Sigmoid colon (tissue), 7 donors: Measurements from ENCODE around the gene SHH. TPM values are rescaled to one million over a fixed set of nuclear protein-coding genes. Genes with fewer than 3 reads are reported as not detected.

Source experiments
- DNase-seq: peaks from one replicate; pipeline ENCODE4 v3.0.0-alpha.2; 2019
- H3K27ac ChIP-seq, 4 donors: fragments of 200-600 bp; sonication (generic); one replicate each; pipeline ENCODE4 v1.5.1; 2016 to 2019; ENCODE audit warnings: mild to moderate bottlenecking in 1 of 4
- H3K27me3 ChIP-seq, 3 donors: fragments of 200-600 bp; sonication (generic); one replicate each; pipeline ENCODE4 v1.5.1; 2019; ENCODE audit warnings: mild to moderate bottlenecking in 1 of 3
- H3K36me3 ChIP-seq, 4 donors: fragments of 200-600 bp; sonication (generic); one replicate each; pipeline ENCODE4 v1.5.1; 2016 to 2019
- H3K4me1 ChIP-seq, 4 donors: fragments of 200-600 bp; sonication (generic); one replicate each; pipeline ENCODE4 v1.5.1; 2017 to 2019
- H3K4me3 ChIP-seq, 4 donors: fragments of 200-600 bp; sonication (generic); one replicate each; pipeline ENCODE4 v1.5.1; 2017 to 2019; ENCODE audit warnings: mild to moderate bottlenecking in 2 of 4, moderate library complexity in 1 of 4
- H3K9me3 ChIP-seq, 4 donors: fragments of 200-600 bp in 3 of 4; sonication (generic) in 3 of 4; one replicate each; pipeline versions ENCODE4 v1.5.1 to v1.6.1; 2013 to 2019
- EP300 ChIP-seq, 4 donors: sonication (generic); formaldehyde crosslinking; IDR thresholded peaks; one replicate each; pipeline ENCODE4 v1.6.1; 2017; ENCODE audit warnings: antibody characterized with exemption in 4 of 4
- POLR2A ChIP-seq, 2 donors: fragments of 450-650 bp; IDR thresholded peaks; one replicate each; pipeline ENCODE4 v1.6.1; 2016; ENCODE audit warnings: antibody characterized with exemption in 2 of 2, mild to moderate bottlenecking in 2 of 2, moderate library complexity in 2 of 2
- POLR2AphosphoS5 ChIP-seq, 4 donors: sonication (generic); formaldehyde crosslinking; IDR thresholded peaks; one replicate each; pipeline ENCODE4 v1.6.1; 2017; ENCODE audit warnings: antibody characterized with exemption in 4 of 4
- WGBS, 2 donors: extraction: QIAGEN DNeasy Blood & Tissue Kit; methylation state at CpG; one replicate each; pipeline ENCODE4 v1.1.7; 2013; 5-methylcytosine and 5-hydroxymethylcytosine counted together
- intact Hi-C: fragments of 100-400 bp; cut with DNase I; formaldehyde crosslinking; loops from one replicate; pipeline ENCODE4 v1.15.1; 2023
- polyA plus RNA-seq, 3 donors: library from polyadenylated mRNA; stranded (reverse); fragments of 200-250 nt; gene quantifications; one replicate each; pipeline ENCODE4 v1.2.3, GENCODE V29; 2013
- total RNA-seq, 4 donors: library from RNA; depleted of rRNA; stranded (reverse); fragments of >200 nt; gene quantifications; one replicate each; pipeline ENCODE4 v1.1.0, GENCODE V29; 2016
- TF ChIP-seq, protein P1 (sequence below), 4 experiments: fragments of 450-650 bp in 3 of 4; fragments of 200-600 bp in 1 of 4; IDR thresholded peaks; one replicate each; pipeline ENCODE4 v1.5.1; 2016 to 2019; ENCODE audit warnings: antibody characterized with exemption in 4 of 4, mild to moderate bottlenecking in 3 of 4, moderate library complexity in 2 of 4
- donor health status: healthy with polysubstance abuse.
- donor health status: Bipolar disorder and iron deficiency.
- donor health status: healthy.

Gene SHH
- total and polyA plus RNA-seq, 7 donors: 0.46 to 1.8 (median 0.60) TPM; not detected in 4

DNA sequence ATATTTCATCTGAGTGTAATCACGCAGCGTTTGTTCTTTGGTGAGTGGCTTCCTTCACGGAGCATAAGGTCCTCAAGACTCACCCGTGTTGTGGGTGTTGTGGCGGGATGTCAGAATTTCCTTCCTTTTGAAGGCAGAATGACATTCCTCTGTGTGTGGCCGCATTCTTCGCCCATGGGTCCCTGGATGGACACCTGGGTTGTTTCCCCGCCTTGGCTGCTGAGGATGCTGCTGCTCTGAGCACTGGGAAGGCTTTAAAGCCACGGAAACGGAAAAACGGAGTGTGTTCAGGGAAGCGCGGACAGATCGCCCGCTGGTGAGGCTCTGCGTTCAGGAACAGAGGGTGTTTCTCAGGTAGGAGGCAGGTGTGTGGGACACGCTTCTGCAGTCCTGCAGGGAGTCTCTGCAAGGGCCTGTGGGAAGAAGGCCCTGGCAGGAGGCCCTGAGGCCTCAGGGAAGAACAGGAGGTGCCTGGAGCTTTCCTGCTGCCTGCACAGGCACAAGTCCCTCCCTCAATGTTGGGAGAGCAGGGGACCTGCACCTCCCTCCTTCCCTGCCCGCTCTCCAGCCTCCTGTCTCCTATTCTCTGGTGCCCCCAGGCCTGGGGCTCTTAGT lies 35.7 kb upstream of the SHH start:
- TF ChIP-seq, protein P1, sequence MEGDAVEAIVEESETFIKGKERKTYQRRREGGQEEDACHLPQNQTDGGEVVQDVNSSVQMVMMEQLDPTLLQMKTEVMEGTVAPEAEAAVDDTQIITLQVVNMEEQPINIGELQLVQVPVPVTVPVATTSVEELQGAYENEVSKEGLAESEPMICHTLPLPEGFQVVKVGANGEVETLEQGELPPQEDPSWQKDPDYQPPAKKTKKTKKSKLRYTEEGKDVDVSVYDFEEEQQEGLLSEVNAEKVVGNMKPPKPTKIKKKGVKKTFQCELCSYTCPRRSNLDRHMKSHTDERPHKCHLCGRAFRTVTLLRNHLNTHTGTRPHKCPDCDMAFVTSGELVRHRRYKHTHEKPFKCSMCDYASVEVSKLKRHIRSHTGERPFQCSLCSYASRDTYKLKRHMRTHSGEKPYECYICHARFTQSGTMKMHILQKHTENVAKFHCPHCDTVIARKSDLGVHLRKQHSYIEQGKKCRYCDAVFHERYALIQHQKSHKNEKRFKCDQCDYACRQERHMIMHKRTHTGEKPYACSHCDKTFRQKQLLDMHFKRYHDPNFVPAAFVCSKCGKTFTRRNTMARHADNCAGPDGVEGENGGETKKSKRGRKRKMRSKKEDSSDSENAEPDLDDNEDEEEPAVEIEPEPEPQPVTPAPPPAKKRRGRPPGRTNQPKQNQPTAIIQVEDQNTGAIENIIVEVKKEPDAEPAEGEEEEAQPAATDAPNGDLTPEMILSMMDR (IDR thresholded peaks at IDR 0.05): no peak
- TF ChIP-seq POLR2A (IDR thresholded peaks at IDR 0.05) (no peak), POLR2AphosphoS5 (IDR thresholded peaks at IDR 0.05) (no peak)
- intact Hi-C loops: no loop called here
- Histone ChIP-seq H3K36me3 (no peaks in the 10 kb centered on the region), H3K9me3 (no peaks in the 10 kb centered on the region), H3K4me3 (no peak overlapping the region), H3K4me1 (no peaks in the 10 kb centered on the region), H3K27me3 (peaks cover 0 to 23% (median 0%) of the 10 kb centered on the region in 3 donors), H3K27ac (no peak overlapping the region)
- DNase-seq: peak; percentile 58
- WGBS, 2 donors: 75 to 87% methylated on average over 18 of the region's 18 CpGs

DNA sequence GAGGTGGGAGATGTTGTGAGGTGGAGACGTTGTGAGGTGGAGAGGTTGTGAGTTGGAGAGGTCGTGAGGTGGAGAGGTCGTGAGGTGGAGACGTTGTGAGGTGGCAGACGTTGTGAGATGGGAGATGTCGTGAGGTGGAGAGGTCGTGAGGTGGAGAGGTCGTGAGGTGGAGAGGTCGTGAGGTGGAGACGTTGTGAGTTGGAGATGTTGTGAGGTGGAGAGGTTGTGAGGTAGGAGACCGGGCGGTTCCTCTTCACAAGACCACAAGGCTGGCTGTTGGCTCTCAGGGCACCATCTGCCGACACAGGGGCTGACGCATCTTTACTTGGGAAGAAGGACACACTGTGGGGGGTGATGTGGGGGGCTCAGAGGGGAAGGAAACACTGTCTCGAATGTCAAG lies 34.7 kb upstream of the SHH start:
- H3K9me3 ChIP-seq: no peaks in the 10 kb centered on the region
- H3K27me3 ChIP-seq: peaks cover 0 to 23% (median 0%) of the 10 kb centered on the region in 3 donors
- peak; percentile 52 for DNase-seq
- no peaks in the 10 kb centered on the region for H3K4me1 ChIP-seq
- intact Hi-C loops: no loop called here
- no peak overlapping the region for H3K27ac ChIP-seq
- H3K4me3 ChIP-seq: no peak overlapping the region
- 87 to 93% methylated on average over 15 of the region's 15 CpGs for WGBS, 2 donors
- TF ChIP-seq, protein P1 (IDR thresholded peaks at IDR 0.05): no peak
- TF ChIP-seq EP300 (IDR thresholded peaks at IDR 0.05) (no peak), POLR2A (IDR thresholded peaks at IDR 0.05) (no peak), POLR2AphosphoS5 (IDR thresholded peaks at IDR 0.05) (no peak)
- no peaks in the 10 kb centered on the region for H3K36me3 ChIP-seq

DNA sequence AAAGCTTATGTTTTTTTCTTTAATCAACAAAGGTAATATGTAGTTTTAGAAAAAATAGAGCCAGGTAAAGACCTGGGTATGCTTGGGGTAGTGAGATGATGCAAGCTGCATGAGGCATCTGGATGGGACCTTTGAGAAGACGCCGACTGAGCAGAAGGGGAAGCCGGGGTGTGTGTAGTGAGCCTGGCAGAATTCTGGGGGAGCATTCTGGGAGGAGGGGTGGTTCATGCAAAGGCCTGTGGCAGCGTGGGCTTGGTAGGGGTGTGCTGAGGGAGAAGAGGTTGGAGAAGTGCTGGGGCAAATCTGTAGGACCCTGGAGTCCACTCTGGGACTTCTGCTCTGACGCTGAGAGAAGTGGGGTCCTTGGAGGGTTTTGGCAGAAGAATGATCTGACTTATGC lies 33.9 kb upstream of the SHH start:
- TF ChIP-seq POLR2AphosphoS5 (IDR thresholded peaks at IDR 0.05) (no peak), POLR2A (IDR thresholded peaks at IDR 0.05) (no peak), EP300 (IDR thresholded peaks at IDR 0.05) (no peak)
- TF ChIP-seq, protein P1 (IDR thresholded peaks at IDR 0.05): no peak
- WGBS, 2 donors: 92 to 95% methylated on average over 5 of the region's 5 CpGs

DNA sequence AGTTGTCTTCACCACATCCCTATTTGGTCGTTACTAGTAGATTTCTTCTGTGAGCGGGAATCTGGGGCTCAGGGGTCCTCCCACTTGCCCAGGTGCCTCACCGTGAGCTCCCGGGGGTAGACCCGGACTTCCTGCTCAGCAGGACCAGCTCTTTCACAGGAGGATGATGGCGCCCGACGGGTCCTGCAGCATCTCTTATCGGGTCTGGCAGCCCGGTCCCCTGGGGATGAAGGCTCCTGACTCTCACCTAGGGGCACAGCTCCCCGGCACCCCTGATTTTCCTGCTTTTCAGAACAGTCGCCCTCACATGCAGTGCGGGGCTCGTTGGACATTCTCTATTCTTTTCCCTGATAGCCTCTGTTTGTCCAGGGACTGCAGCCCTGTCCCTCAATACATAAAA lies 33.0 kb upstream of the SHH start:
- Histone ChIP-seq H3K27me3 (peaks cover 0 to 19% (median 0%) of the 10 kb centered on the region in 3 donors), H3K27ac (no peak overlapping the region), H3K36me3 (no peaks in the 10 kb centered on the region), H3K4me3 (no peak overlapping the region), H3K9me3 (no peaks in the 10 kb centered on the region), H3K4me1 (no peaks in the 10 kb centered on the region)
- 93 to 96% methylated on average over 14 of the region's 14 CpGs for WGBS, 2 donors
- peak; percentile 54 for DNase-seq
- intact Hi-C loops: no loop called here
- TF ChIP-seq POLR2A (IDR thresholded peaks at IDR 0.05) (no peak), POLR2AphosphoS5 (IDR thresholded peaks at IDR 0.05) (no peak), EP300 (IDR thresholded peaks at IDR 0.05) (no peak)
- TF ChIP-seq, protein P1 (IDR thresholded peaks at IDR 0.05): no peak

More for the DNA sequence above, 33.9 kb upstream of the SHH start:
- Histone ChIP-seq H3K4me1 (no peaks in the 10 kb centered on the region), H3K27ac (no peak overlapping the region), H3K36me3 (no peaks in the 10 kb centered on the region), H3K27me3 (peaks cover 0 to 23% (median 0%) of the 10 kb centered on the region in 3 donors), H3K4me3 (no peak overlapping the region), H3K9me3 (no peaks in the 10 kb centered on the region)
- peak; percentile 34 for DNase-seq
- intact Hi-C loops: no loop called here

DNA sequence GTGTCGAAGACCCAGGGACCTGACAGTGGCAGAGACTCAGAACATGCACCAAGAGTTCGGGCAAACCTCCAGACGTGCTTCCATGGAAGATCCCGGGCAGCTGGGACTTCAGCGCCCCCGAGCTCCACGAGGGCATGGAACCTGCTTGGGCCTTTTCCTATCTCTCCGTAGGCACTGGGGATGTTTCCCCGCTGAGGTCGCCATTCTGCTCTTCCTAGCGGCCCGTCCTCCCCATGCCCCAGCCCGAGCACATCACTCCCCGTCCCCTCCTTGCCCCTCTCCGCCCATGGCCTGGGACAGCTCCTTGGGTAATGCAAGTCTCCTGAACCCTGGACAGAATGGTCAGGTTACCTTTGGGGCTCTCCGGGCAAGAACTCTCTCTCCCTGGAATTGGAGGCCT lies 32.3 kb upstream of the SHH start:
- Histone ChIP-seq H3K4me1 (no peaks in the 10 kb centered on the region), H3K4me3 (no peak overlapping the region), H3K27me3 (peaks cover 0 to 22% (median 0%) of the 10 kb centered on the region in 3 donors), H3K9me3 (no peaks in the 10 kb centered on the region), H3K27ac (no peak overlapping the region), H3K36me3 (no peaks in the 10 kb centered on the region)
- intact Hi-C loops: no loop called here
- WGBS, 2 donors: 81 to 89% methylated on average over 16 of the region's 16 CpGs
- DNase-seq: peak; percentile 45
- TF ChIP-seq POLR2AphosphoS5 (IDR thresholded peaks at IDR 0.05): no peak
- TF ChIP-seq, protein P1 (IDR thresholded peaks at IDR 0.05): no peak
- no peak for TF ChIP-seq EP300 (IDR thresholded peaks at IDR 0.05)
- TF ChIP-seq POLR2A (IDR thresholded peaks at IDR 0.05): no peak
